Measurements from ENCODE around the gene NBDY. TPM values are rescaled to one million over a fixed set of nuclear protein-coding genes. Genes with fewer than 3 reads are reported as not detected.

Gene NBDY
- total RNA-seq, 1 experiment from 2014 or later: 44.7 TPM

- TF ChIP-seq HMGXB4 (CRISPR knock-in tag; IDR thresholded peaks at IDR 0.05) (no peak), ZNF219 (CRISPR knock-in tag; IDR thresholded peaks at IDR 0.05; ENCODE audit: borderline replicate concordance) (no peak), EMX1 (CRISPR knock-in tag; IDR thresholded peaks at IDR 0.05) (no peak)
Observed at GRCh38 chrX:56762220-56762619, 33.2 kb downstream of the NBDY start (continued).

- ChIA-PET CTCF (interaction anchor here (2.4 kb wide), 1 partner anchor 215 kb away, joined by 16 read pairs; no protein-coding TSS in a partner anchor), POLR2A (no interaction called here)
- TF ChIP-seq HMGXB4 (CRISPR knock-in tag; IDR thresholded peaks at IDR 0.05) (no peak), MLX (CRISPR knock-in tag; IDR thresholded peaks at IDR 0.05) (no peak), E2F5 (CRISPR knock-in tag; IDR thresholded peaks at IDR 0.05) (no peak), PREB (CRISPR knock-in tag; IDR thresholded peaks at IDR 0.05; ENCODE audit: borderline replicate concordance) (no peak), ETV6 (CRISPR knock-in tag; IDR thresholded peaks at IDR 0.05) (no peak), EMX1 (CRISPR knock-in tag; IDR thresholded peaks at IDR 0.05) (no peak), GRHL2 (CRISPR knock-in tag; IDR thresholded peaks at IDR 0.05; ENCODE audit: insufficient replicate concordance, severe bottlenecking) (no peak), TEAD1 (CRISPR knock-in tag; IDR thresholded peaks at IDR 0.05) (no peak), CREB1 (CRISPR knock-in tag; IDR thresholded peaks at IDR 0.05) (no peak), ATF1 (CRISPR knock-in tag; IDR thresholded peaks at IDR 0.05) (no peak), OVOL2 (CRISPR knock-in tag; IDR thresholded peaks at IDR 0.05; ENCODE audit: borderline replicate concordance) (no peak), SMAD4 (CRISPR knock-in tag; IDR thresholded peaks at IDR 0.05) (no peak), FOXK1 (CRISPR knock-in tag; IDR thresholded peaks at IDR 0.05) (no peak), RELA (CRISPR knock-in tag; IDR thresholded peaks at IDR 0.05; ENCODE audit: borderline replicate concordance) (no peak), CREM (CRISPR knock-in tag; IDR thresholded peaks at IDR 0.05) (no peak), NFATC4 (CRISPR knock-in tag; IDR thresholded peaks at IDR 0.05) (no peak), JAZF1 (CRISPR knock-in tag; IDR thresholded peaks at IDR 0.05) (no peak), PRRX2 (CRISPR knock-in tag; IDR thresholded peaks at IDR 0.05) (no peak)
- DNase-seq (ENCODE audit: low spot score) (no peak), ATAC-seq (no peak)
- H3K4me1 Mint-ChIP-seq: peaks cover 24% of the 10 kb centered on the region
- peaks cover 2% of the 10 kb centered on the region; the same call in 1 of the 2 replicates for H3K36me3 Mint-ChIP-seq
- no peak overlapping the region for H3K4me3 Mint-ChIP-seq
- H3K27ac Mint-ChIP-seq: peak overlapping the region; percentile 15
- H3K27me3 Mint-ChIP-seq (ENCODE audit: low read depth): no peaks in the 10 kb centered on the region
- H3K9me3 Mint-ChIP-seq: no peaks in the 10 kb centered on the region
Observed at GRCh38 chrX:56762707-56763555, 33.9 kb downstream of the NBDY start.
